HEK293T (cell line): ENCODE measurements around the gene ZNF778.

Experiments
- FOXA1 ChIP-seq: fragments of 450-650 bp; IDR thresholded peaks from 2 replicates; pipeline ENCODE4 v1.6.1; 2016; ENCODE audit warnings: mild to moderate bottlenecking
- FOXM1 ChIP-seq: fragments of 450-650 bp; IDR thresholded peaks from 2 replicates; pipeline ENCODE4 v1.6.1; 2017; ENCODE audit warnings: mild to moderate bottlenecking, borderline replicate concordance
- HDGF ChIP-seq: fragments of 450-650 bp; IDR thresholded peaks from 2 replicates; pipeline ENCODE4 v1.6.1; 2017; ENCODE audit warnings: antibody characterized with exemption, borderline replicate concordance
- TARDBP ChIP-seq: fragments of 450-650 bp; IDR thresholded peaks from 2 replicates; pipeline ENCODE4 v1.6.1; 2016
- ZNF384 ChIP-seq: fragments of 450-650 bp; IDR thresholded peaks from 2 replicates; pipeline ENCODE4 v1.6.1; 2016

GRCh38 chr16:89281829-89282228, 64.3 kb downstream of the ZNF778 start:
- TF ChIP-seq FOXA1 (no peak), HDGF (no peak), TARDBP (no peak), ZNF384 (no peak), FOXM1 (no peak)
